GM12892 (cell line): ENCODE results near the gene NDUFA13.

Experiments used
- POLR2A ChIP-seq: IDR thresholded peaks from 2 replicates; pipeline ENCODE4 v1.6.1; 2011; ENCODE audit warnings: low read depth, low read length, control low read depth
- POLR2AphosphoS5 ChIP-seq: IDR thresholded peaks from 2 replicates; pipeline ENCODE4 v1.6.1; 2011; ENCODE audit warnings: low read depth, low read length, control low read depth

DNA sequence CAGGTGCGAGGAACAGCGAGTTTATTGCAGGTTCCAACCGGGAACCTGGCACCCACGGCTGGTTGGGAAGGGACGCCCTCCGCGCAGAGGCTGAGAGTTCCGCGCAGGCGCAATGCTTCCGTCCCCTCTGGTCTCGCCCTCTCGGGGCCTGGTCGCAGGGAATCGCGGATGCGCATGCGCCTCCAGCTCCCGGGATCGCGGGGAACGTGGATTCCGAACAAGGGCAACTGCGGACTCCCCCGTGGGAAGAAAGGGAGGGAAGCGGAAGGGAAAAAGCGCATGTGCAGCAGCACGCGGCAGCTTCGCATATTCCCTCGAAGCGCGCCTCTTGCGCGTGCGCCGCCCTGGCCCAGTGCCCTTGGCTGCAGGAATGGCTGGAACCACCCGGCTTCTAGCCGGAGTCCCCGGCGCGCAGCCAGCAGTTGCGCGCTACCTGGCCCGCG lies 1.8 kb upstream of the NDUFA13 start:
- TF ChIP-seq POLR2AphosphoS5 (no peak), POLR2A (no peak)
